HG03460 (cell line): ENCODE measurements around the gene ZNF282.
"Not testable (repeated sequence)": the region's sequence is repeated elsewhere in the genome, so short reads cannot be mapped to it uniquely, and the experiment has no call there.

Experiments
- ATAC-seq: cut with Tn5 transposase; IDR thresholded peaks from one replicate; pipeline ENCODE4 v1.9.1; 2021; ENCODE audit not compliant: unreplicated experiment

ZNF282 gene

GRCh38 chr7:149223176-149223575 is 27.8 kb downstream of the ZNF282 start:
- ATAC-seq, result no peak

- ATAC-seq, result no peak
Measured at GRCh38 chr7:149223761-149224160, 28.4 kb downstream of the ZNF282 start.

- ATAC-seq, result no peak
Measured at GRCh38 chr7:149224352-149224751, 29.0 kb downstream of the ZNF282 start.

GRCh38 chr7:149225106-149225505 is 29.8 kb downstream of the ZNF282 start:
- no peak for ATAC-seq

- ATAC-seq, result no peak
Measured at GRCh38 chr7:149225656-149226055, 30.3 kb downstream of the ZNF282 start.

- not testable (repeated sequence) for ATAC-seq
Measured at GRCh38 chr7:149226366-149226765, 31.0 kb downstream of the ZNF282 start.

- no peak for ATAC-seq
Measured at GRCh38 chr7:149226840-149227494, 31.6 kb downstream of the ZNF282 start.

GRCh38 chr7:149228831-149229471 is 33.6 kb downstream of the ZNF282 start:
- ATAC-seq, result no peak

- no peak for ATAC-seq
Measured at GRCh38 chr7:149229526-149229925, 34.2 kb downstream of the ZNF282 start.

- ATAC-seq, result no peak
Measured at GRCh38 chr7:149232362-149232761, 37.0 kb downstream of the ZNF282 start.

GRCh38 chr7:149233655-149234204 is 38.4 kb downstream of the ZNF282 start:
- not testable (repeated sequence) for ATAC-seq

GRCh38 chr7:149237502-149237901 is 42.2 kb downstream of the ZNF282 start:
- no peak for ATAC-seq

GRCh38 chr7:149238051-149238450 is 42.7 kb downstream of the ZNF282 start:
- no peak for ATAC-seq

- ATAC-seq, result peak; percentile 100
Measured at GRCh38 chr7:149239345-149240143, 44.2 kb downstream of the ZNF282 start, which contains the start of gene ZNF212. ZNF212 (plus strand) TSS chr7:149239651; CDS start chr7:149239779, 128 bp downstream.

- ATAC-seq, result no peak
Measured at GRCh38 chr7:149240637-149241036, 45.3 kb downstream of the ZNF282 start.

- no peak for ATAC-seq
Measured at GRCh38 chr7:149241696-149242095, 46.4 kb downstream of the ZNF282 start.

GRCh38 chr7:149245244-149245643 is 49.9 kb downstream of the ZNF282 start:
- peak; percentile 48 for ATAC-seq

- ATAC-seq, result peak; percentile 15
Measured at GRCh38 chr7:149245744-149246143, 50.4 kb downstream of the ZNF282 start.

GRCh38 chr7:149248777-149249176 is 53.4 kb downstream of the ZNF282 start:
- no peak for ATAC-seq

- not testable (repeated sequence) for ATAC-seq
Measured at GRCh38 chr7:149250151-149250550, 54.8 kb downstream of the ZNF282 start.

- ATAC-seq, result not testable (repeated sequence)
Measured at GRCh38 chr7:149251518-149251917, 56.2 kb downstream of the ZNF282 start.
